ENCODE measurements around the gene CXorf58.

CXorf58 gene

DNA sequence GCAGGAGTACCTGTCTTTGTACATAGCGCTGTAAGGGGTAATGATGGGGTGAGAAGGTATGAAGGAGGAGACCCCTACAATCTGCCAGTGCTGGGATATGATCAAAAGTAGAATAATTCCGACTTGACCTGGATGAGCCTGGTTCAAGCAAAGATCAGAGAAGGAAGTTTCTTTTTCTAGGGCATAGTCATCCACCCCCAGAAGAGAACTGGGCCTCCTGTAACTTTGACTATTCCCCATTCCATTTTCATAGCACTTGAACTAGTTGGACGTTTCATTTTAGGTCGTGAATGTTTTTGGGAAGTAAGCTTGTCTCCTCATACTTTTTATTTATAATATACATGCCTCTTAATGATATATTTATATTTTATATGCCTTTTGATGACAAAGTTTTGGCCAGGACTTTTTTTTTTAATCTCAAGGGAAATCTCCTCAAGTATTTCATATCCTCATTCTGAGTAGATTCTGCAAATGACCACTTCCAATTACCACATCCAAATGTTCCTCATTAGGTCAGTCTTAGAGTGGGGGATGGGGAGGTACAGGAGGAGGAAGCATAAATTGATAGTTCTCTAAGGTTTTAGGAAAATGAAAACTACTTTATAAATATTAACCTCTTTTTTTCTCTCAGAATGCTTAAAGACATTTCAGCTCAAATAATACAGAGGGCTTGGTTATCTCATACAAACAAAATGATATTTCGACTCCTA is 3.5 kb downstream of the CXorf58 start:
- TF ChIP-seq, protein P1, sequence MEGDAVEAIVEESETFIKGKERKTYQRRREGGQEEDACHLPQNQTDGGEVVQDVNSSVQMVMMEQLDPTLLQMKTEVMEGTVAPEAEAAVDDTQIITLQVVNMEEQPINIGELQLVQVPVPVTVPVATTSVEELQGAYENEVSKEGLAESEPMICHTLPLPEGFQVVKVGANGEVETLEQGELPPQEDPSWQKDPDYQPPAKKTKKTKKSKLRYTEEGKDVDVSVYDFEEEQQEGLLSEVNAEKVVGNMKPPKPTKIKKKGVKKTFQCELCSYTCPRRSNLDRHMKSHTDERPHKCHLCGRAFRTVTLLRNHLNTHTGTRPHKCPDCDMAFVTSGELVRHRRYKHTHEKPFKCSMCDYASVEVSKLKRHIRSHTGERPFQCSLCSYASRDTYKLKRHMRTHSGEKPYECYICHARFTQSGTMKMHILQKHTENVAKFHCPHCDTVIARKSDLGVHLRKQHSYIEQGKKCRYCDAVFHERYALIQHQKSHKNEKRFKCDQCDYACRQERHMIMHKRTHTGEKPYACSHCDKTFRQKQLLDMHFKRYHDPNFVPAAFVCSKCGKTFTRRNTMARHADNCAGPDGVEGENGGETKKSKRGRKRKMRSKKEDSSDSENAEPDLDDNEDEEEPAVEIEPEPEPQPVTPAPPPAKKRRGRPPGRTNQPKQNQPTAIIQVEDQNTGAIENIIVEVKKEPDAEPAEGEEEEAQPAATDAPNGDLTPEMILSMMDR (conservative IDR thresholded peaks at IDR 0.05; ENCODE audit: low read depth): no peak
- ChIA-PET POLR2A (ENCODE audit: low non-redundant PET) (no interaction called here), CTCF (interaction anchor here (0.6 kb wide), 1 partner anchor 318 kb away, joined by 3 read pairs; no protein-coding TSS in a partner anchor)
- no peak for DNase-seq (ENCODE audit: low spot score)
- H3K27ac ChIP-seq: no peak overlapping the region

DNA sequence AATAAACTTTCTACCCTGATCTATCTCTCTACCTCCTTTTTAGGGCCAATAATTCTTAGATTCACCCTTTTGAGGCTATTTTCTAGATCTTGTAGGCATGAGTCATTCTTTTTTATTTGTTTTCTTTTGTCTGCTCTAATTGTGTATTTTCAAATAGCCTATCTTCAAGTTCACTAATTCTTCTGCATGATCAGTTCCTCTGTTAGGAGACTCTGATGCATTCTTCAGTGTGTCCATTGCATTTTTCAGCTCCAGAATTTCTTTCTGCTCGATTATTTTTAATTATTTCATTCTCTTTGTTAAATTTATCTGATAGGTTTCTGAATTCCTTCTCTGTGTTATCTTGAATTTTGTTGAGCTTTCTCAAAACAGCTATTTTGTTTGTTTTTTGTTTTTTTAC is 11.3 kb downstream of the CXorf58 start:
- ChIA-PET POLR2A (ENCODE audit: low non-redundant PET) (no interaction called here), CTCF (no interaction called here)
- no peak for DNase-seq (ENCODE audit: low spot score)
- TF ChIP-seq, protein P1 (conservative IDR thresholded peaks at IDR 0.05; ENCODE audit: low read depth): no peak
- no peak overlapping the region for H3K27ac ChIP-seq

DNA sequence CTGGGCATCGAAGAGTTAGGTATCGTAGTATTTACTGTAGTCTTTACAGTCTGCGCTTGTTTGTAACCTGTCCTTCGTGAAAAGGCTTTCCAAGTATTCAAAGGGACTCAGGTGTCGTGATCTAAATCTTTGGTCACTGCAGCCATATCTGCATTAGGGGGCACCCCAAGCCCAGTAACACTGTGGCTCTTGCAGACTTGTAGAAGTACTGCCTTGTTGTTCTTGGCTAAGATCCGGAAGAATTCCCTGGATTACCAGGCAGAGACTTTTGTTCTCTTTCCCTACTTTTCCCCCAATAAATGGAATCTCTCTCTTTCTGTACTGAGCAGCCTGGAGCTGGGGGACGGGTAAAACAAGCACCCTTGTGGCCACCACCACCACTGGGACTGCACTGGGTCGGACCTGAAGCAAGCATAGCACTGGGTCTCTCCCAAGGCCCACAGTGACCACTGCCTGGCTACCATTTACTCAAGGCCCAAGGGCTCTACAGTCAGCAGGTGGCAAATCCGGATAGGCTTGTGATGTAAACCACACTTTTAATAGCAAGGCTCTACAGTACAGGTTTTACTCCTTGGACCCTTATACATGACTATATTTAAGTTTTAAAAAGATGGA is 12.0 kb downstream of the CXorf58 start:
- no peak for DNase-seq (ENCODE audit: low spot score)
- CTCF ChIA-PET: no interaction called here
- no peak overlapping the region for H3K27ac ChIP-seq
- POLR2A ChIA-PET (ENCODE audit: low non-redundant PET): no interaction called here
- TF ChIP-seq, protein P1 (conservative IDR thresholded peaks at IDR 0.05; ENCODE audit: low read depth): no peak

DNA sequence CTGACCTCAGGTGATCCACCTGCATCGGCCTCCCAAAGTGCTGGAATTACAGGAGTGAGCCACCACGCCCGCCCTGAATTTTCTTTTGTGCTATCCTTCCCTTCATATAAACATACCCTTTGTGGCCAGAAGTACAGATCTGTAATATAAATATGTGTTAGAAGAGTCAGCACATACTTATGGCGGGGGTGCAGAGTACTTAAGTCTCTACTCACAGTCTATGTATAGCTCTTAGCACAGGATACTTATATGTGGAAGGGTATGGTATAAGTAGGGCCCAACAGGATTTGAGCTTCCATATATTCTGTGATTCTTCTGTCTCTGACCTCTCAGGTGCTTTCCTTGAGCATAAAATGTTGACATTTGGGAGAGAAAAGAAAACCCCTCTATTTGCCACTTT is 18.2 kb downstream of the CXorf58 start:
- ChIA-PET POLR2A (ENCODE audit: low non-redundant PET) (no interaction called here), CTCF (no interaction called here)
- DNase-seq (ENCODE audit: low spot score): no peak
- TF ChIP-seq, protein P1 (conservative IDR thresholded peaks at IDR 0.05; ENCODE audit: low read depth): no peak
- H3K27ac ChIP-seq: no peak overlapping the region

DNA sequence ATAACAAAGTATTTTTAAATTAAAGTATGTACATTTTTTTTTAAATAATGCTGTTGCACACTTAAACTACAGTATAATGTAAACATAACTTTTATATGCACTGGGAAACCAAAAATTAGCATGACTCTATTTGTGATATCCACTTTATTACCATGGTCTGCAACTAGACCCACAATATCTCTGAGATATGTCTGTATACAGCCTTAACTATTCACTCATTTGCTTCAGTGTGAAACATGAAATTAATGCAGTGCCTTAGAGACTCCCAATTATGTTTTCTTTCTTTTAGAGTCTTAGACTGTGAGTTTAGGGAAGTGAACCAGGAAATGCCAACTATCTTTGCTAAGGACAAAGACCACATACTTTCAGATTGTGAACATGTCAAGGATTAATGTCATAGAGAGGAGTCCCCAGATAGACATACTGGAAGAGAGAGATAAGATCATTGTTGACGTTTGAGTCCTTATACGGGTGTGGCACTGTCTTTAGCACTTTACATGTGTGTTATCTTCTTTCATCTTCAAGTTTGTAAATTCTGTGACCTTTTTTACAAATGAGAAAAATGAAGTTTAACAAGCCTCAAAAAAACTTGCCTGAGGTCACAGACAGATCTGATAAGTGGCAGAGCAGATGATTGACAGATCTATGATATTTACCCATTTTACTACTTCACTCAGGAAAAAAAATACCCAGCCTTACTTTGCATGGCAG is 23.2 kb downstream of the CXorf58 start:
- DNase-seq (ENCODE audit: low spot score): no peak
- TF ChIP-seq, protein P1 (conservative IDR thresholded peaks at IDR 0.05; ENCODE audit: low read depth): no peak
- ChIA-PET CTCF (no interaction called here), POLR2A (ENCODE audit: low non-redundant PET) (no interaction called here)
- H3K27ac ChIP-seq: no peak overlapping the region

DNA sequence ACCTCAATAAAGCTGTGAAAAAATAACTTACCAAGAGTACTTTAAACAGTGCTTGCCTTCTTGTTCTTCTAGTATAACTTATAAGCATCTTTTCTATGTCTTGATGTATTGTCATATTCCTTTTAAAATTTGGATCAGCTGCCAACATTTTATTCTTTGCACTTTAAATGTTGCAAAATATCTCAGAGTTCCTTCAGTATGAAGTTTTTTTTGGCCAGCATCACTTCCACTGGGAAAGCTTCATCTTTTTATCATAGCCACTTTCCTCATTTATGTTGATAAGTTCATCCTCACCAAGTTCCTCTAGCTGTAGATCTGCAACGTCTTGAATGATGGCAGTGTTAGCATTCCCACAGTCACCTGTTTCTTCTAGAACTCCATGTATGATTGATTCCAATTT is 24.2 kb downstream of the CXorf58 start:
- TF ChIP-seq, protein P1 (conservative IDR thresholded peaks at IDR 0.05; ENCODE audit: low read depth): no peak
- CTCF ChIA-PET: no interaction called here
- DNase-seq (ENCODE audit: low spot score): no peak
- no peak overlapping the region for H3K27ac ChIP-seq
- POLR2A ChIA-PET (ENCODE audit: low non-redundant PET): no interaction called here

Measured in RWPE1 (cell line).